Left ventricle myocardium inferior (tissue), 1 donor: Measurements from ENCODE around the gene MAPK1. TPM values are rescaled to one million over a fixed set of nuclear protein-coding genes. Genes with fewer than 3 reads are reported as not detected.
"Not testable (repeated sequence)": the region's sequence is repeated elsewhere in the genome, so short reads cannot be mapped to it uniquely, and the experiment has no call there.

Source experiments
- DNase-seq: peaks from one replicate; pipeline ENCODE4 v3.0.0-alpha.2; 2020
- H3K27ac ChIP-seq: fragments of 200-600 bp; replicated peaks from 2 replicates; pipeline ENCODE4 v1.8.0; 2021
- H3K27me3 ChIP-seq: fragments of 200-600 bp; 2 replicates; pipeline ENCODE4 v1.8.0; 2021; ENCODE audit warnings: low read depth
- H3K36me3 ChIP-seq: fragments of 200-600 bp; 2 replicates; pipeline ENCODE4 v1.8.0; 2021
- H3K4me1 ChIP-seq: fragments of 200-600 bp; 2 replicates; pipeline ENCODE4 v1.8.0; 2021
- H3K4me3 ChIP-seq: fragments of 200-600 bp; 2 replicates; pipeline ENCODE4 v1.8.0; 2021; ENCODE audit warnings: mild to moderate bottlenecking, moderate library complexity
- H3K9me3 ChIP-seq: fragments of 200-600 bp; replicated peaks from 2 replicates; pipeline ENCODE4 v1.8.0; 2021
- intact Hi-C: fragments of 100-400 bp; cut with micrococcal nuclease; formaldehyde crosslinking; loops from one replicate; pipeline ENCODE4 v1.11.0; 2022
- total RNA-seq: library from RNA; stranded (reverse); fragmentation: NEBNext Ultra II Directional; extraction: Animal tissue kit (Norgen Biotek cat#: 25700); gene quantifications from one replicate; pipeline ENCODE4 v1.2.1, GENCODE V29; 2021
- TF ChIP-seq, protein P1 (sequence below): fragments of 200-600 bp; IDR thresholded peaks from 2 replicates; pipeline ENCODE4 v1.8.0; 2021; ENCODE audit warnings: antibody characterized with exemption, mild to moderate bottlenecking, borderline replicate concordance
- donor health status: DM: no; HTN: yes; CAD: no; lungs with severe emphysema.

Gene MAPK1
- total RNA-seq, 1 donor from 2014 or later, result 91.7 TPM

GRCh38 chr22:21728270-21728669 lies 139.2 kb downstream of the MAPK1 start:
- intact Hi-C loops, result no loop called here

GRCh38 chr22:21727768-21728167 lies 139.7 kb downstream of the MAPK1 start:
- no peaks in the 10 kb centered on the region for H3K9me3 ChIP-seq
- intact Hi-C loops, result no loop called here
- no peak overlapping the region for H3K27ac ChIP-seq
- no peaks in the 10 kb centered on the region for H3K4me1 ChIP-seq
- no peaks in the 10 kb centered on the region for H3K27me3 ChIP-seq
- no peak for DNase-seq
- TF ChIP-seq, protein P1, sequence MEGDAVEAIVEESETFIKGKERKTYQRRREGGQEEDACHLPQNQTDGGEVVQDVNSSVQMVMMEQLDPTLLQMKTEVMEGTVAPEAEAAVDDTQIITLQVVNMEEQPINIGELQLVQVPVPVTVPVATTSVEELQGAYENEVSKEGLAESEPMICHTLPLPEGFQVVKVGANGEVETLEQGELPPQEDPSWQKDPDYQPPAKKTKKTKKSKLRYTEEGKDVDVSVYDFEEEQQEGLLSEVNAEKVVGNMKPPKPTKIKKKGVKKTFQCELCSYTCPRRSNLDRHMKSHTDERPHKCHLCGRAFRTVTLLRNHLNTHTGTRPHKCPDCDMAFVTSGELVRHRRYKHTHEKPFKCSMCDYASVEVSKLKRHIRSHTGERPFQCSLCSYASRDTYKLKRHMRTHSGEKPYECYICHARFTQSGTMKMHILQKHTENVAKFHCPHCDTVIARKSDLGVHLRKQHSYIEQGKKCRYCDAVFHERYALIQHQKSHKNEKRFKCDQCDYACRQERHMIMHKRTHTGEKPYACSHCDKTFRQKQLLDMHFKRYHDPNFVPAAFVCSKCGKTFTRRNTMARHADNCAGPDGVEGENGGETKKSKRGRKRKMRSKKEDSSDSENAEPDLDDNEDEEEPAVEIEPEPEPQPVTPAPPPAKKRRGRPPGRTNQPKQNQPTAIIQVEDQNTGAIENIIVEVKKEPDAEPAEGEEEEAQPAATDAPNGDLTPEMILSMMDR, result no peak
- no peak overlapping the region for H3K4me3 ChIP-seq
- no peaks in the 10 kb centered on the region for H3K36me3 ChIP-seq

More at GRCh38 chr22:21728270-21728669, 139.2 kb downstream of the MAPK1 start:
- Histone ChIP-seq H3K4me3 (no peak overlapping the region), H3K36me3 (no peaks in the 10 kb centered on the region), H3K4me1 (no peaks in the 10 kb centered on the region), H3K9me3 (no peaks in the 10 kb centered on the region), H3K27me3 (no peaks in the 10 kb centered on the region), H3K27ac (no peak overlapping the region)
- TF ChIP-seq, protein P1, result no peak
- no peak for DNase-seq

GRCh38 chr22:21727159-21727558 lies 140.3 kb downstream of the MAPK1 start:
- no peaks in the 10 kb centered on the region for H3K9me3 ChIP-seq
- H3K36me3 ChIP-seq, result no peaks in the 10 kb centered on the region
- no peak overlapping the region for H3K27ac ChIP-seq
- no peak overlapping the region for H3K4me3 ChIP-seq
- no peaks in the 10 kb centered on the region for H3K27me3 ChIP-seq
- TF ChIP-seq, protein P1, result no peak
- no peaks in the 10 kb centered on the region for H3K4me1 ChIP-seq
- DNase-seq, result no peak
- intact Hi-C loops, result no loop called here

GRCh38 chr22:21726650-21727049 lies 140.8 kb downstream of the MAPK1 start:
- no peak for DNase-seq
- H3K27ac ChIP-seq, result no peak overlapping the region
- TF ChIP-seq, protein P1, result no peak
- intact Hi-C loops, result no loop called here
- H3K36me3 ChIP-seq, result no peaks in the 10 kb centered on the region
- no peaks in the 10 kb centered on the region for H3K27me3 ChIP-seq
- H3K9me3 ChIP-seq, result no peaks in the 10 kb centered on the region
- H3K4me1 ChIP-seq, result no peaks in the 10 kb centered on the region
- no peak overlapping the region for H3K4me3 ChIP-seq

DNA sequence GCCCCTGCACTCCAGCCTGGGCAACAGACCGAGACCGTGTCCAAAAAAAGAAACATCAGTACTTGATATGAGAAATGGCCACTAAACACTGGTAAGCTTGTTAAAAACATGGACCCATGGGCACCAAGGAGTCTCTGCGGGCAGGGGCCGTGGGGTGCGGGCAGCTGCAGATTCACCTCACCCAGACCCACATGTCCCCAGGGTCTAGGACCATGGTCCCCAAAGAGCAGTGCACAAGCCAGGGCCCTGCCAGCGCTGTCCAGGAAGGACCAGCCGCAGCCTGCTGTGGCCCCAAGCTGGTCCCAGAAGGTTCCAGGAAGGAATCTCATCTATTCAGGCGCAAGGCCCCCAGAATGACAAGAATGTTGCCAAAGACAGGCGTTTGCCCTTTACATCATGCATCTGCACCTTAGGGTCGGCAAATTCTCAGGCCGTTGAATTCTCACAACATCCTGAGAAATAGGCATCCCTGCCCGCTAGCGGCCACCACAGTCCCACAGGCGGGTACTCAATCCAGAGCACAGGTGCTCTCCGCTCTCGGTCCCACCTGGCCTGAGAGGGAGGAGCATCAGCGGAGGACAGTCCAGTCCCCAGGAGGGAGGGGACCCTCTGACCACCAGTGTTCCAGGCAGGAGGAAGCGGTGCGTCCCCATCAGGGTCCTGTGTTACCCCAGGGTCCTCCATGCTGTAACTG lies 141.3 kb downstream of the MAPK1 start:
- no peak for DNase-seq
- intact Hi-C loops, result no loop called here
- no peak overlapping the region for H3K4me3 ChIP-seq
- TF ChIP-seq, protein P1, result no peak
- no peak overlapping the region for H3K27ac ChIP-seq
- no peaks in the 10 kb centered on the region for H3K4me1 ChIP-seq
- H3K36me3 ChIP-seq, result no peaks in the 10 kb centered on the region
- H3K27me3 ChIP-seq, result no peaks in the 10 kb centered on the region
- no peaks in the 10 kb centered on the region for H3K9me3 ChIP-seq

DNA sequence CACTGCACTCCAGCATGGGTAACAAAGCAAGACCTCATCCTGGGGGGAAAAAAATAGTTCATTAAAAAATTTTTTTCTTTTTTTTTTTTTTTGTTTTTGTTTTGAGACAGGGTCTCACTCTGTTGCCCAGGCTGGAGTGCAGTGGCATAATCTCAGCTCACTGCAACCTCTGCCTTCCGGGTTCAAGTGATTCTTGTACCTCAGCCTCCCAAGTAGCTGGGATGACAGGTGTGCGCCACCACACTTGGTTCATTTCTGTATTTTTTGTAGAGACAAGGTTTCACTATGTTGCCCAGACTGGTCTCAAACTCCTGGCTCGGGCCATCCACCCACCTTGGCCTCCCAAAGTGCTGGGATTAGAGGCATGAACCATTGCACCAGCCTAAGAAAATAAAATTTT lies 142.9 kb downstream of the MAPK1 start:
- H3K4me1 ChIP-seq, H3K27me3 ChIP-seq, DNase-seq, H3K27ac ChIP-seq, intact Hi-C loops, H3K9me3 ChIP-seq, H3K36me3 ChIP-seq, H3K4me3 ChIP-seq: not testable (repeated sequence)

- H3K9me3 ChIP-seq, intact Hi-C loops, H3K27me3 ChIP-seq, DNase-seq, H3K36me3 ChIP-seq, H3K27ac ChIP-seq, H3K4me1 ChIP-seq, H3K4me3 ChIP-seq: not testable (repeated sequence)
Observed at GRCh38 chr22:21721195-21721852, 146.1 kb downstream of the MAPK1 start.

DNA sequence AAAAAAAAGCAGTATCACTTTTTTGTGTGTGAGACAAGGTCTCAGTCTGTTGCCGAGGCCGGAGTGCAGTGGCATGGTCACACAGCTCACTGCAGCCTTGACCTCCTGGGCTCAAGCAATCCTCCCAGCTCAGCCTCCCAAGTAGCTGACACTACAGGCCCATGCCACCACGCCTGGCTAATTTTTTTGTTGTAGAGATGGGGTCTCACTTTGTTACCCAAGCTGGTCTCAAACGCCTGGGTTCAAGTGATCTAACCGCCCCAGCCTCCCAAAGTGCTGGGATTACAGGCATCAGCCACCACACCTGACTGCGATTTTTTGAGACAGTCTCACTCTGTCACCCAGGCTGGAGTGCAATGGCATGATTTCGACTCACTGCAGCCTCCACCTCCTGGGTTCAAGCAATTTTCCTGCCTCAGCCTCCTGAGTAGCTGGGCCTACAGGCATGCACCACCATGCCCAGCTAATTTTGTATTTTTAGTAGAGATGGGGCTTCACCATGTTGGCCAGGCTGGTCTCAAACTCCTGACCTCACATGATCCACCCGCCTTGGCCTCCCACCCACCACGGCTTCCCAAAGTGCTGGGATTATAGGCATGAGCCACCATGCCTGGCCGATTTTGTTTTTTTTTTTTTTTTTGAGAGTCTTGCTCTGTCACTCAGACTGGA lies 147.1 kb downstream of the MAPK1 start:
- H3K27me3 ChIP-seq, H3K4me3 ChIP-seq, H3K9me3 ChIP-seq, H3K27ac ChIP-seq, intact Hi-C loops, H3K36me3 ChIP-seq, DNase-seq, H3K4me1 ChIP-seq: not testable (repeated sequence)
